ENCODE measurements around the gene CIAO1.

DNA sequence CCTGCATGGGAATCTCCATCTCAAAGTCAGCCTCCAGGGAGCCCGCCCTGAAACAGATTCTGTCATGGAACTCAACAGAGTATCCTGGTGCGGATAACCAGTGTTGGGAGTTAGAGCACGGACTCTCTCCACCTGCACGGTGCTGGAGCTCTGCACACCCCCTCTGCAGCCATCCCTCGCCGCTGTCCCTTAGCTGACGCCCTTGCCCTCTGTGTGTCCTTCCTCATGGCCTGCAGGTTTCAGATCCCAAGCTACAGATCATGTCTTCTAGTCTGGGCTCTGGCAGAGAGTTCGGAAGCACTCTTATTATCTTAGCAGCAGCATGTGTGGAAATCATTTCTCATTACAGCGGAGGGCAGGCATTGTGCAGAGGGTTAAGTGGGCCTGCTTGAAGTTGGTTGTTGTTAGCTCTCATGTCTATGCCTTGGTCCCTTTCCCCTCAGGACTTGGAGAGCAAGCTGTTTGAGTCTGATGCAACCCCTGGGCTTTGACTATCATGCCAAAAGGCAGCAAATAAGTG is 26.2 kb upstream of the CIAO1 start:
- no peak for TF ChIP-seq SP1 (IDR thresholded peaks at IDR 0.05)
- TF ChIP-seq FOXA1 (IDR thresholded peaks at IDR 0.05), result no peak

Data from HEK293T (cell line).